NCI-H146 (cell line): Measurements from ENCODE around the gene MAS1.
"Not testable (repeated sequence)": the region's sequence is repeated elsewhere in the genome, so short reads cannot be mapped to it uniquely, and the experiment has no call there.

Experiments
- DNase-seq: peaks from one replicate; lab custom pipeline; 2025; lab: John Stamatoyannopoulos, UW

Gene MAS1

GRCh38 chr6:159890792-159891191 is at the start of gene MAS1:
TSS of gene MAS1 (plus strand) at chr6:159890988. CDS start at chr6:159906956, 15,968 bp downstream.
- no peak for DNase-seq

GRCh38 chr6:159842035-159842434 is 48.8 kb upstream of the MAS1 start:
- no peak for DNase-seq

- no peak for DNase-seq
These were observed 45.8 kb upstream of the MAS1 start for GRCh38 chr6:159844737-159845645.

GRCh38 chr6:159848552-159848951 is 42.2 kb upstream of the MAS1 start:
- not testable (repeated sequence) for DNase-seq

GRCh38 chr6:159849851-159850250 is 40.9 kb upstream of the MAS1 start:
- DNase-seq: not testable (repeated sequence)

- DNase-seq: peak; percentile 12
These were observed 37.9 kb upstream of the MAS1 start for GRCh38 chr6:159852877-159853276.

- DNase-seq: no peak
These were observed 37.0 kb upstream of the MAS1 start for GRCh38 chr6:159853754-159854153.

- no peak for DNase-seq
These were observed 35.8 kb upstream of the MAS1 start for GRCh38 chr6:159854959-159855358.

- no peak for DNase-seq
These were observed 32.5 kb upstream of the MAS1 start for GRCh38 chr6:159858259-159858658.

- DNase-seq: no peak
These were observed 30.3 kb upstream of the MAS1 start for GRCh38 chr6:159860482-159860881.

GRCh38 chr6:159862103-159862502 is 28.7 kb upstream of the MAS1 start:
- no peak for DNase-seq

GRCh38 chr6:159863341-159863740 is 27.4 kb upstream of the MAS1 start:
- peak; percentile 53 for DNase-seq

- no peak for DNase-seq
These were observed 25.4 kb upstream of the MAS1 start for GRCh38 chr6:159865226-159865920.

GRCh38 chr6:159866286-159867247 is 24.2 kb upstream of the MAS1 start:
- DNase-seq: no peak

GRCh38 chr6:159871241-159871640 is 19.5 kb upstream of the MAS1 start:
- no peak for DNase-seq

GRCh38 chr6:159871906-159872305 is 18.9 kb upstream of the MAS1 start:
- no peak for DNase-seq

GRCh38 chr6:159874435-159874834 is 16.4 kb upstream of the MAS1 start:
- no peak for DNase-seq

GRCh38 chr6:159875194-159875593 is 15.6 kb upstream of the MAS1 start:
- no peak for DNase-seq

GRCh38 chr6:159876242-159876641 is 14.5 kb upstream of the MAS1 start:
- DNase-seq: no peak

GRCh38 chr6:159877256-159877808 is 13.5 kb upstream of the MAS1 start:
- no peak for DNase-seq

- DNase-seq: no peak
These were observed 12.4 kb upstream of the MAS1 start for GRCh38 chr6:159878341-159878740.

GRCh38 chr6:159879856-159880255 is 10.9 kb upstream of the MAS1 start:
- no peak for DNase-seq
